IPS DF 19.7 (cell line): ENCODE measurements around the gene PPP1R37.

Source experiments
- DNase-seq: peaks from one replicate; pipeline ENCODE4 v3.0.0-alpha.2; 2013; ENCODE audit warnings: low read depth, low spot score

Gene PPP1R37

GRCh38 chr19:45152504-45153338 lies 59.7 kb downstream of the PPP1R37 start:
- DNase-seq, result no peak

GRCh38 chr19:45153339-45154063 lies 60.5 kb downstream of the PPP1R37 start:
- DNase-seq, result no peak

- DNase-seq, result no peak
Measured at GRCh38 chr19:45154064-45154827, 61.3 kb downstream of the PPP1R37 start.

GRCh38 chr19:45156011-45156630 lies 63.1 kb downstream of the PPP1R37 start:
- DNase-seq, result no peak

GRCh38 chr19:45156751-45157150 lies 63.8 kb downstream of the PPP1R37 start:
- DNase-seq, result no peak

GRCh38 chr19:45158503-45159209 lies 65.7 kb downstream of the PPP1R37 start:
- no peak for DNase-seq

- DNase-seq, result no peak
Measured at GRCh38 chr19:45159210-45159970, 66.4 kb downstream of the PPP1R37 start.

- no peak for DNase-seq
Measured at GRCh38 chr19:45159971-45160324, 67.0 kb downstream of the PPP1R37 start.

GRCh38 chr19:45160870-45161737 lies 68.1 kb downstream of the PPP1R37 start, which contains the start of gene NKPD1:
Gene NKPD1 (minus strand): TSS chr19:45160982. CDS start chr19:45160150, 832 bp downstream.
- DNase-seq, result no peak

GRCh38 chr19:45161738-45162607 lies 69.0 kb downstream of the PPP1R37 start:
- DNase-seq, result no peak

- DNase-seq, result no peak
Measured at GRCh38 chr19:45162608-45163143, 69.7 kb downstream of the PPP1R37 start.

GRCh38 chr19:45163156-45163555 lies 70.2 kb downstream of the PPP1R37 start:
- no peak for DNase-seq

GRCh38 chr19:45163751-45164460 lies 70.9 kb downstream of the PPP1R37 start:
- no peak for DNase-seq

GRCh38 chr19:45164577-45165335 lies 71.8 kb downstream of the PPP1R37 start:
- DNase-seq, result no peak

GRCh38 chr19:45166723-45167252 lies 73.8 kb downstream of the PPP1R37 start:
- no peak for DNase-seq

GRCh38 chr19:45168767-45169351 lies 75.9 kb downstream of the PPP1R37 start:
- no peak for DNase-seq
